ENCODE data around the gene SLC25A21. TPM values are rescaled to one million over a fixed set of nuclear protein-coding genes. Genes with fewer than 3 reads are reported as not detected.
"Not testable (repeated sequence)": the region's sequence is repeated elsewhere in the genome, so short reads cannot be mapped to it uniquely, and the experiment has no call there.

The SLC25A21 gene
- total RNA-seq, 1 donor from 2014 or later: not detected

- H3K36me3 Mint-ChIP-seq (ENCODE audit: low read depth): no peaks in the 10 kb centered on the region
- intact Hi-C loops (cut with micrococcal nuclease): no loop called here
- H3K9me3 Mint-ChIP-seq: no peaks in the 10 kb centered on the region
- ATAC-seq (ENCODE audit: low read depth): no peak
- H3K27me3 Mint-ChIP-seq: no peaks in the 10 kb centered on the region
- POLR2A ChIA-PET: no interaction called here
- CTCF ChIA-PET: no interaction called here
- H3K27ac Mint-ChIP-seq: no peak overlapping the region
- no peak for TF ChIP-seq CTCF (IDR thresholded peaks at IDR 0.05)
- H3K4me1 Mint-ChIP-seq: no peaks in the 10 kb centered on the region
- no peak for DNase-seq
- H3K4me3 Mint-ChIP-seq: no peak overlapping the region
Observed at GRCh38 chr14:37083599-37083998, 88.8 kb downstream of the SLC25A21 start.

GRCh38 chr14:37082449-37082848 is 90.0 kb downstream of the SLC25A21 start:
- intact Hi-C loops (cut with micrococcal nuclease): no loop called here
- ChIA-PET POLR2A (no interaction called here), CTCF (no interaction called here)
- Mint-ChIP-seq H3K27ac (no peak overlapping the region), H3K4me1 (no peaks in the 10 kb centered on the region), H3K9me3 (no peaks in the 10 kb centered on the region), H3K36me3 (ENCODE audit: low read depth) (no peaks in the 10 kb centered on the region), H3K4me3 (no peak overlapping the region), H3K27me3 (no peaks in the 10 kb centered on the region)
- ATAC-seq (ENCODE audit: low read depth): no peak
- DNase-seq: no peak
- no peak for TF ChIP-seq CTCF (IDR thresholded peaks at IDR 0.05)

- no peak for DNase-seq
- ChIA-PET CTCF (no interaction called here), POLR2A (no interaction called here)
- Mint-ChIP-seq H3K9me3 (no peaks in the 10 kb centered on the region), H3K36me3 (ENCODE audit: low read depth) (no peaks in the 10 kb centered on the region), H3K27ac (no peak overlapping the region), H3K27me3 (no peaks in the 10 kb centered on the region), H3K4me1 (no peaks in the 10 kb centered on the region), H3K4me3 (no peak overlapping the region)
- no peak for TF ChIP-seq CTCF (IDR thresholded peaks at IDR 0.05)
- intact Hi-C loops (cut with micrococcal nuclease): no loop called here
- ATAC-seq (ENCODE audit: low read depth): no peak
Observed at GRCh38 chr14:37081856-37082255, 90.5 kb downstream of the SLC25A21 start.

GRCh38 chr14:37081218-37081617 is 91.2 kb downstream of the SLC25A21 start:
- ATAC-seq (ENCODE audit: low read depth) (no peak), DNase-seq (no peak)
- H3K4me3 Mint-ChIP-seq: no peak overlapping the region
- CTCF ChIA-PET: no interaction called here
- no peak overlapping the region for H3K27ac Mint-ChIP-seq
- intact Hi-C loops (cut with micrococcal nuclease): no loop called here
- H3K9me3 Mint-ChIP-seq: no peaks in the 10 kb centered on the region
- POLR2A ChIA-PET: no interaction called here
- H3K36me3 Mint-ChIP-seq (ENCODE audit: low read depth): no peaks in the 10 kb centered on the region
- TF ChIP-seq CTCF (IDR thresholded peaks at IDR 0.05): no peak
- H3K4me1 Mint-ChIP-seq: no peaks in the 10 kb centered on the region
- H3K27me3 Mint-ChIP-seq: no peaks in the 10 kb centered on the region

GRCh38 chr14:37078131-37078530 is 94.3 kb downstream of the SLC25A21 start:
- DNase-seq (no peak), ATAC-seq (ENCODE audit: low read depth) (no peak)
- Mint-ChIP-seq H3K4me1 (no peaks in the 10 kb centered on the region), H3K9me3 (peaks cover 2% of the 10 kb centered on the region), H3K4me3 (no peak overlapping the region), H3K27ac (no peak overlapping the region), H3K27me3 (no peaks in the 10 kb centered on the region), H3K36me3 (ENCODE audit: low read depth) (no peaks in the 10 kb centered on the region)
- no peak for TF ChIP-seq CTCF (IDR thresholded peaks at IDR 0.05)
- intact Hi-C loops (cut with micrococcal nuclease): no loop called here
- ChIA-PET CTCF (no interaction called here), POLR2A (no interaction called here)

- CTCF ChIA-PET: interaction anchor here (0.7 kb wide), 1 partner anchor 199 kb away, joined by 5 read pairs; no protein-coding TSS in a partner anchor
- H3K4me3 Mint-ChIP-seq; POLR2A ChIA-PET; H3K9me3 Mint-ChIP-seq; H3K36me3 Mint-ChIP-seq (ENCODE audit: low read depth); H3K4me1 Mint-ChIP-seq; ATAC-seq (ENCODE audit: low read depth); intact Hi-C loops (cut with micrococcal nuclease); DNase-seq; H3K27me3 Mint-ChIP-seq; H3K27ac Mint-ChIP-seq: not testable (repeated sequence)
Observed at GRCh38 chr14:37074320-37074719, 98.1 kb downstream of the SLC25A21 start.

Data from activated B cell treated with CpG ODN at 0.5 μM for 24 hours (primary cell).